Heart left ventricle (tissue), 13 donors: ENCODE results near the gene TRIP13.

Experiments used
- CTCF ChIP-seq, 12 donors: fragments of 200-600 bp; sonication (generic) in 4 of 12; IDR thresholded peaks; one replicate each; pipeline versions ENCODE4 v1.5.0 to v1.8.0; 2018 to 2022; ENCODE audit warnings: antibody characterized with exemption in 12 of 12, mild to moderate bottlenecking in 5 of 12
- POLR2A ChIP-seq, 2 donors: fragments of 450-650 bp; IDR thresholded peaks; one replicate each; pipeline ENCODE4 v1.6.1; 2017; ENCODE audit warnings: antibody characterized with exemption in 2 of 2, mild to moderate bottlenecking in 2 of 2, moderate library complexity in 2 of 2
- donor health status: ischemic (EF 13 %, LVEDD 7.1; RV severe dilation, severe dysfunction).
- donor health status: DM: no; HTN: yes; CAD: no.
- donor health status: DM: no; HTN: no; CAD: no.
- donor health status: ischemic (EF 25% LVEDD 6.9; RV normal size, moderate dysfunction).
- donor health status: ischemic (EF 25% LVEDD 5.7; RV mildly dilated, moderate dysfunction).
- donor health status: ischemic (EF 35%, LVEDD 5.7; RV mildly dilated, moderate dysfunction).
- donor health status: nonischemic (EF 11% LVEDD 7.7; RV severe dilation, severe dysfunction).
- donor health status: DM: yes; HTN: yes; CAD: no.
- donor health status: PGD.
- donor health status: ischemic (EF 29% LVEDD 5.4; RV normal size, mild dysfunction).
- donor health status: nonischemic (EF 23%, LVEDD 6.1; RV moderate dilation, normal function).

- TF ChIP-seq CTCF (IDR thresholded peaks at IDR 0.05) = no peak
- no peak for TF ChIP-seq POLR2A (IDR thresholded peaks at IDR 0.05)
Measured at GRCh38 chr5:960551-960950, 67.9 kb downstream of the TRIP13 start.
